NCI-H748 (cell line): Measurements from ENCODE around the gene SHD.
A peak's percentile ranks its signal among the peaks of the same experiment; 100 is the strongest.
"Not testable (repeated sequence)": the region's sequence is repeated elsewhere in the genome, so short reads cannot be mapped to it uniquely, and the experiment has no call there.

Experiments used
- DNase-seq: peaks from one replicate; lab custom pipeline; 2025; ENCODE audit not compliant: unreplicated experiment; lab: John Stamatoyannopoulos, UW

Gene SHD

DNA sequence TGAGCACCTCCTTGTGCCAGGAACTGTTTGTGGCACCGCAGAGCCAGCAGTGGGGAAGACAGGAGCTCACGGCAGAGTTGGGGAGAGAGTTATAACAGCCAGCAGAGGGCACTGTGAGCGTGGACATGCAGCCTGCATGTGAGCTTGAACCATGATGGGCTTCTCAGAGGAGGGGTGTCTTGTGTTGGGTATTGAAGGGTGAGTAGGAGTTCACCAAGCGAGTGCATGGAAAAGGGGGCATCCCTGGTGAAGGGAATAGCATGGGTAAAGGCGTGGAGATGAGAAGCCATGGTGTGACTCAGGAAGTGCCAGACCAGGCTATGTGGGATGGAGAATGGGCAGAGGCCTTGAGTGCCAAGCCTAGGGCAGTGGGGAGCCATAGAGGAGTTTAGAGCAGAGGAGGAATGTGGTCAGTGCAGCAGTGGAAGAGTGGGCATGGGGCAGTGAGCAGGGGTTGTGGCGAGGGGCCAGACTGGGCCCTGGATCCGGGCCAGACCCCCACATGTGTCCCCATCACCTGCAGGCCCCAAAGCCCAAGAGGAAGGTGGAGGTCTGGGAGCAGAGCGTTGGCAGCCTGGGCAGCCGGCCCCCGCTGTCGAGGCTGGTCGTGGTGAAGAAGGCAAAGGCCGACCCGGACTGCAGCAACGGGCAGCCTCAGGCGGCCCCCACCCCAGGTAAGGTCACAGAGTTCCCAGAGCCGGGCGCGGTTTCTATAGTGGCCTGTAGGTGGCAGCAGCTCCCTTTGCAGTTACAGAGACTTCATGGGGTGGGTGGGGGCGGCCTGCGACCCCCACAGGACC, 11.8 kb upstream of the SHD start:
- DNase-seq = peak; percentile 43

DNA sequence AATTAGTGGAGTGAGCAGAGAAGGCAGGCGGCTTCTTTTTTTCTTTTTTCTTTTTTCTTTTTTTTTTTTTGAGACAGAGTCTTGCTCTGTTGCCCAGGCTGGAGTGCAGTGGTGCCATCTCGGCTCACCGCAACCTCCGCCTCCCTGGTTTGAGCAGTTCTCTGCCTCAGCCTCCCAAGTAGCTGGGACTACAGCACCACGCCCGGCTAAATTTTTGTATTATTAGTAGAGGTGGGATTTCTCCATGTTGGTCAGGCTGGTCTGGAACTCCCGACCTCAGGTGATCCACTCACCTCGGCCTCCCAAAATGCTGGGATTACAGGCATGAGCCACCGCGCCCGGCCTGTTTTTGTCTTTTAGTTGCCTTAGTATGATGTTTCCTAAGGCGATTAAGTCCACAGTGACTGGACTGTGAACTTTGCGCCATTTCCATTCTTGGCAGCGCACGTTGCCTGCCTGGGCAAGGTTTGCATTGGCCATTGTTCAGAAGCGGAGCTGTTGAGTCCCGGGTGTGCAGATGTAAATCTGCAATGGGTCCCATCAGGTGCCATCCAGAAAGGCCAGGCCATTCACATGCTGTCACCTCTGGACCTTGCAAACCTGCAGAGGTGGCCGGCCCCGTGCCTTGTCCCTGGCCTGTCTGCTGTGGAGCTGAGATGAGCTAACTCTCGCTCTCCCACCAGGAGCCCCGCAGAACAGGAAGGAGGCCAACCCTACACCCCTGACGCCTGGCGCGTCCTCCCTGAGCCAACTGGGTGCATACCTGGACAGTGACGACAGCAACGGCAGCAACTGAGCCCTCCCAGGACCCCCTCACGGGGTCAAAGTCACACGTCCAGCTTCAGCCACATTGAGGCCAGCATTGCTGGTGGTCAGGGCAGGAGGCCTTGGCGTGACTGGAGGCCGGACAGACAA, 10.9 kb upstream of the SHD start:
- DNase-seq = no peak

GRCh38 chr19:4268816-4269430, 10.1 kb upstream of the SHD start:
- DNase-seq = no peak

- no peak for DNase-seq
Observed at GRCh38 chr19:4272894-4273293, 6.2 kb upstream of the SHD start.

GRCh38 chr19:4274321-4274686, 4.8 kb upstream of the SHD start:
- DNase-seq = not testable (repeated sequence)

GRCh38 chr19:4277191-4277696, 1.8 kb upstream of the SHD start:
- DNase-seq = peak; percentile 4

GRCh38 chr19:4278010-4278409, 1.1 kb upstream of the SHD start:
- no peak for DNase-seq

- DNase-seq = no peak
Observed at GRCh38 chr19:4279267-4279529, 132 bp downstream of the SHD start.

DNA sequence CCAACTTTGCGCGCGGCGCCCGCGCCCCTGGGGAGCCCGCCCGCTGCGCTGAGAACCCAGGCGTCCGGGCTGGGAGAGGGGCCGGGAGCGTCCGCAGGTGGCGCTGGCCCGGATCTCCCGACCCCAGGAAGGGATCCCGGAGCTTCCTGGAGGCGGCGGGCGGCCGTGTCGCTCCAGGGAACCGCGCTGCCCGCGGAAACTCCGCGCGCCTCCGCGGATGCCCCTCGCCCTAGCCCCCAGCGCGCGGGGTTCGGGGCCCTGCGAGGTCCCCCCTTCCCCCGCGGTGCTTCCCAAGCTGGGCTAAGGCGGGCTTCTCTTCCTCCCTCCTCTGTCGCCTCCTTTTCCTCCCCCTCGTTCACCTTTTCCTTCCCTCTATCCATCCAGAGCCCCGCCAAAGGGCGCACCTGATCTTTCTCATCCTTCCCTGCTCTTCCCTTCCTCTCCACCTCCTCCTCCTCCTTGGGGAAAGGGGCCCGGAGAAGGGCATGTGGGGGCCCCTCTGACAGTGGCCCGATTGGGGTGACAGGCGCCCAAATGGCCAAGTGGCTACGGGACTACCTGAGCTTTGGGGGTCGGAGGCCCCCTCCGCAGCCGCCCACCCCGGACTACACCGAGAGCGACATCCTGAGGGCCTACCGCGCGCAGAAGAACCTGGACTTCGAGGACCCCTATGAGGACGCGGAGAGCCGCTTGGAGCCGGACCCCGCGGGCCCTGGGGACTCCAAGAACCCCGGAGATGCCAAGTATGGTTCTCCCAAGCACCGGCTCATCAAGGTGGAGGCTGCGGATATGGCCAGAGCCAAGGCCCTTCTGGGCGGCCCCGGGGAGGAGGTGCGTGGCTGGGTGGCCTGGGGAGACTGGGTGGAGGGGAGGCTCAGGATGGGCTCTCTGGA, 710 bp downstream of the SHD start:
- peak; percentile 34 for DNase-seq

GRCh38 chr19:4284176-4284958, 5.3 kb downstream of the SHD start:
- peak; percentile 55 for DNase-seq

GRCh38 chr19:4284974-4285373, 5.9 kb downstream of the SHD start:
- DNase-seq = no peak

- not testable (repeated sequence) for DNase-seq
Observed at GRCh38 chr19:4286141-4286540, 7.1 kb downstream of the SHD start.

DNA sequence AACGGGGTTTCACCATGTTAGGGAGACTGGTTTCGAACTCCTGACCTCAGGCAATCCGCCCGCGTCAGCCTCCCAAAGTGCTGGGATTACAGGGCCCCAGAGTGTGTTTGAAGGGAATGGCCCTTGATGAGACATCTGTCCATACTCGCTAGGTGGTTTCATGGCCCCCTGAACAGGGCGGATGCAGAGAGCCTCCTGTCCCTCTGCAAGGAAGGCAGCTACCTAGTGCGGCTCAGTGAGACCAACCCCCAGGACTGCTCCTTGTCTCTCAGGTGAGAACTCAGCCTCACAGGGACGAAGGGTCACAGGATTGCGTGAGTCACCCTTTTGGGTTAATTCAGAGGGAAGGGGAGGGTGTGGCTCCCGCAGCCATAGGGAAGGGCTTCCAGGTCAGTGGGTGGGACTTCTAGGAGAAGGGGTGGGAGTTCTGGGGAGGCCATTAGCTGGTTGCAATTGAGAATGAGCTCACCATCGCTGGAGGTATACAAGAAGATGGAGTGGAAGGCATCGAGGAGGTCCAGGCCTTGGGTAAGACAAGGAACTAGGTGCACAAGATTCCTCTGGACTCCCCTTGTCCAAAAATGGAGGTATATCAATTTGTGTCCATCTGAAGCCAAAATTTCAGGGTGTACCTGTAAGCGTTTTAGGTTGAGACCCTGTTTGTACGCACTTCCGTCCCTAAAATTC, 9.2 kb downstream of the SHD start:
- no peak for DNase-seq

DNA sequence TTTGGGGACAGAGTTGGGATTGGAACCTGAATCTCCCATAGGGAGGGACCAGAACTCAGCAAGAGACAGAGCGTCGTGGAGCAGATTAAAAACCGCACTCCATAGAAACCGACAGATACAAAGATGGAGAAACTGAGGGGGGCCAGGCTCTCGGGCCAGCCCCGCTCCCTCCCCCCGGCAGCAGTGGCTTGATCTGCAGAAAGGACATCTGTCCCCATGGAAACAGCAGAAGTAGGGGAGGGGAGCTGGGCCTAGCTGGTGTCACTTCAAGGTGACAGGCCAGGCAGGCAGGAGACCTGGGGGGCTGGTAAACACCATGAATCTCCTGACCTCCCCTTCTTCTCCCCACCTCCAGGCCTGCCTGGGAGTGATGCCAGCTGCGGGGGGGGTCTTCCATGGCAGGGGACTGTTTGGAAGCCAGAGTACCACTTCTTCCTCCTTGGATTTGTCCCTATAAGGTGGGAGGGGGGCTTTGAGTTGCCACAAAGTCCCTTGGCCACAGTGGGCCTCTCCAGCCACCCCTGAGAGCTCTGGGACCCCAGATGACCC, 12.2 kb downstream of the SHD start:
- no peak for DNase-seq

DNA sequence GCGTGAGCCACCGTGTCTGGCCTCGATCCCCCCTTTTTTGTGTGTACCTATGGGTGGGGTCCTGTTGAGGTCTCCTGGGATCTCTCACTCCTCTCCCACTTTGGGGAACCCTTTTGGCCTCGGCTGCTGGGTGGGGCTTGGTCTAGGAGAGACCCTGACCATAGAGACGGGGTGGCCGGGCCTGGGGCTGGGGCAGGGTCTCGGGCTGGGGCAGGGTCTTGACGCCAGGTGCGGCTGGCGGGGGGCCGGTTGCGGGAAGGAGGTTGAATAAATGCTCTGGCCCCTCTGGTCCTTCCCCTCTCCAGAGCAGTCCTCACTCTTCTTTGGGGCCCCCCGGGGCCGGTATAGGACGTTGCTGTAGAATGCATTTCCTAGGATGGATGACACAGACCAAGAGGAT, 13.4 kb downstream of the SHD start:
- no peak for DNase-seq

DNA sequence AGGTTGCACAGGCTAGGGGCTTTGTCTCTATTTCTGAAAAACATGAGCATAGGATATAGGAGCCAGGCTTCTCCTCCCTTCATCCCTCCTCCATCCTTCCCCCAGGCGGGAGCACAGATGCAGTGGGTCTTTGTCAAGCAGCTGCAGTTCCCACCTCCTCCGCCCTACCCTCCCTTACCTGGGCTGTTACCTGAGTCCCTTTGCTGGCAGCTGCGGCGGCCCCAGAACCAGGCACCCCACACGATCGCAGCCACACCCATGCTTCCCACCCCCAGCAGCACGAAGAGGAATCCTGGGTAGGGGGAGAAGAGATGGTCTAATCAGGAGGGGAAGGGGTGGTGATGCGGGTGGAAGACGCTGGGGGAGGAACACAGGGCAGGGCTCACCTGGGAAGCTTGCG, 15.3 kb downstream of the SHD start:
- peak; percentile 2 for DNase-seq

GRCh38 chr19:4295972-4296771, 17.1 kb downstream of the SHD start:
- DNase-seq = peak; percentile 74
